ENCODE data around the gene UBE2D2. TPM values are rescaled to one million over a fixed set of nuclear protein-coding genes. Genes with fewer than 3 reads are reported as not detected.

Gene UBE2D2
- total and polyA plus RNA-seq, 2 donors (not counting 1 experiment from before 2014, with no cell fraction given) = 64.3 to 168 TPM

DNA sequence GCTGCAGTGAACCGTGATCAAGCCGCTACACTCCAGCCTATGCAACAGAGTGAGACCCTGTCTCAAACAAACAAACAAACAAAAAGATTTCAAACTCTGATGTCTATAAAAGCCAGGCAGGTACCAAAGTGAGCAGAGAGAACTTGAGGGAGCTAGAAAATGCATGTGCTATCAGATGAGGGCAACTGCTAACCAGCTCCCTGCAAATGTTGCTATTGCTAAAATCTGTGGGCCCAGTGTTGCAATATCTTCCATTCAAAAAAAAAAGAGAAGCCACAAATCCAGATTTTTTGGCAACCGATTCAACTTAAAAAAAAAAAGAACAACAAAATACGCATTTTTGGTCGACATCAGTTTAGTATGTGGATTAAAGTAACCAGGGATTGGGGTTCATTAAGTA is 5.5 kb downstream of the UBE2D2 start:
- Histone ChIP-seq H3K4me1 (ENCODE audit: control insufficient read depth in 2 of 2, insufficient read depth in 2 of 2, low read length in 2 of 2) (peaks cover 85 to 88% of the 10 kb centered on the region in 2 donors), H3K4me2 (replicated peaks; ENCODE audit: low read depth, low read length, poor library complexity, severe bottlenecking) (peak overlapping the region; percentile 91), H3K27ac (ENCODE audit: low read length in 2 of 2) (peak overlapping the region; percentile 65 to 91), H3K4me3 (ENCODE audit: control extremely low read depth in 1 of 5, extremely low read depth in 1 of 5, insufficient read depth in 1 of 5, low read depth in 2 of 5, low read length in 4 of 5) (peak overlapping the region in 3 of 5 experiments; percentile 17 to 67 (median 18)), H2AFZ (ENCODE audit: insufficient read depth, low read depth, low read length, poor library complexity, severe bottlenecking) (no peak overlapping the region), H3K79me2 (ENCODE audit: control insufficient read depth, insufficient read depth, low read length) (peaks cover 100% of the 10 kb centered on the region), H3K9me3 (ENCODE audit: control extremely low read depth in 1 of 3, control insufficient read depth in 2 of 3, insufficient read depth in 1 of 3, low read length in 2 of 3) (no peaks in the 10 kb centered on the region), H4K20me1 (ENCODE audit: control insufficient read depth, insufficient read depth, low read length, poor library complexity, severe bottlenecking) (peaks cover 41% of the 10 kb centered on the region), H3K9ac (ENCODE audit: low read length) (peak overlapping the region; percentile 59), H3K27me3 (replicated peaks in 1 of 4; ENCODE audit: control extremely low read depth in 1 of 4, control insufficient read depth in 3 of 4, insufficient read depth in 4 of 4, low read length in 3 of 4) (no peaks in the 10 kb centered on the region), H3K36me3 (replicated peaks in 1 of 2; ENCODE audit: control extremely low read depth in 1 of 2, control insufficient read depth in 1 of 2, extremely low read depth in 1 of 2, insufficient read depth in 2 of 2, low read length in 1 of 2) (peaks cover 0 to 31% of the 10 kb centered on the region in 2 experiments)
- TF ChIP-seq EZH2 (IDR thresholded peaks at IDR 0.05; ENCODE audit: borderline replicate concordance, insufficient read depth, low read depth, low read length, poor library complexity, severe bottlenecking) (no peak), CTCF (IDR thresholded peaks at IDR 0.05) (no peak)
- H3K4me3 Mint-ChIP-seq = peak overlapping the region; percentile 54
- DNase-seq (no peak), ATAC-seq (ENCODE audit: low read depth) (no peak)
- intact Hi-C loops (cut with micrococcal nuclease) = loop anchor here (10.0 kb wide), 2 partner anchors 178 to 538 kb away; no protein-coding TSS in a partner anchor
- H3K27ac Mint-ChIP-seq = peak overlapping the region; percentile 96
- ChIA-PET POLR2A (interaction anchor here (0.7 to 1.8 kb wide), 3 partner anchors 8 to 12 kb away, joined by 3 to 10 read pairs (median 4); no protein-coding TSS in a partner anchor), CTCF (interaction anchor here (0.7 to 8.1 kb wide), 7 partner anchors 8 to 179 kb away, joined by 3 to 78 read pairs (median 8); no protein-coding TSS in a partner anchor)
- no peaks in the 10 kb centered on the region for H3K27me3 Mint-ChIP-seq
- no CpG with 5 or more reads among the region's 5 CpGs for WGBS (ENCODE audit: insufficient coverage)
- H3K4me1 Mint-ChIP-seq = peaks cover 69% of the 10 kb centered on the region
- no peaks in the 10 kb centered on the region for H3K9me3 Mint-ChIP-seq (ENCODE audit: insufficient read depth)

GRCh38 chr5:139569270-139569955 is 8.3 kb downstream of the UBE2D2 start:
- Histone ChIP-seq H3K9ac (ENCODE audit: low read length) (peak overlapping the region; percentile 1), H2AFZ (ENCODE audit: insufficient read depth, low read depth, low read length, poor library complexity, severe bottlenecking) (no peak overlapping the region), H3K36me3 (replicated peaks in 1 of 2; ENCODE audit: control extremely low read depth in 1 of 2, control insufficient read depth in 1 of 2, extremely low read depth in 1 of 2, insufficient read depth in 2 of 2, low read length in 1 of 2) (peaks cover 0 to 28% of the 10 kb centered on the region in 2 experiments), H3K4me2 (replicated peaks; ENCODE audit: low read depth, low read length, poor library complexity, severe bottlenecking) (peak overlapping the region; percentile 31), H3K79me2 (ENCODE audit: control insufficient read depth, insufficient read depth, low read length) (peaks cover 99% of the 10 kb centered on the region), H3K9me3 (ENCODE audit: control extremely low read depth in 1 of 3, control insufficient read depth in 2 of 3, insufficient read depth in 1 of 3, low read length in 2 of 3) (no peaks in the 10 kb centered on the region), H3K27me3 (replicated peaks in 1 of 4; ENCODE audit: control extremely low read depth in 1 of 4, control insufficient read depth in 3 of 4, insufficient read depth in 4 of 4, low read length in 3 of 4) (no peaks in the 10 kb centered on the region), H3K27ac (ENCODE audit: low read length in 2 of 2) (peak overlapping the region; percentile 35 to 91), H3K4me1 (ENCODE audit: control insufficient read depth in 2 of 2, insufficient read depth in 2 of 2, low read length in 2 of 2) (peaks cover 76 to 83% of the 10 kb centered on the region in 2 donors), H3K4me3 (ENCODE audit: control extremely low read depth in 1 of 5, extremely low read depth in 1 of 5, insufficient read depth in 1 of 5, low read depth in 2 of 5, low read length in 4 of 5) (no peak overlapping the region), H4K20me1 (ENCODE audit: control insufficient read depth, insufficient read depth, low read length, poor library complexity, severe bottlenecking) (peaks cover 56% of the 10 kb centered on the region)
- Mint-ChIP-seq H3K4me3 (peak overlapping the region; percentile 34), H3K27me3 (no peaks in the 10 kb centered on the region), H3K9me3 (ENCODE audit: insufficient read depth) (no peaks in the 10 kb centered on the region), H3K4me1 (peaks cover 69% of the 10 kb centered on the region), H3K27ac (peak overlapping the region; percentile 82)
- 100% methylated on average over 1 of the region's 2 CpGs for WGBS (ENCODE audit: insufficient coverage)
- POLR2A ChIA-PET = interaction anchor here (0.6 kb wide), 1 partner anchor 127 kb away, joined by 6 read pairs; no protein-coding TSS in a partner anchor
- CTCF ChIA-PET = interaction anchor here (1.2 kb wide), 1 partner anchor 56 kb away, joined by 3 read pairs; no protein-coding TSS in a partner anchor
- TF ChIP-seq CTCF (IDR thresholded peaks at IDR 0.05) = no peak
- TF ChIP-seq EZH2 (IDR thresholded peaks at IDR 0.05; ENCODE audit: borderline replicate concordance, insufficient read depth, low read depth, low read length, poor library complexity, severe bottlenecking) = no peak
- intact Hi-C loops (cut with micrococcal nuclease) = loop anchor here (10.0 kb wide), 2 partner anchors 175 to 535 kb away; no protein-coding TSS in a partner anchor
- DNase-seq = no peak
- no peak for ATAC-seq (ENCODE audit: low read depth)

All from B cell (primary cell).